Stimulated activated memory B cell treated with anti-CD40 and anti-IgM and Interleukin-4, amounts not matched to agents 10 μg/mL and 1 μg/mL and 100 μg/mL, for 72 hours (primary cell): ENCODE results near the gene WDR46.

Experiments used
- ATAC-seq: fragments of 150-1000 bp; cut with Tn5 transposase; 2 replicates; pipeline ENCODE4 v1.10.0; 2021
- H3K27ac Mint-ChIP-seq: one replicate; pipeline ENCODE4 v1.8.0; 2022; ENCODE audit warnings: mild to moderate bottlenecking, mixed read lengths
- H3K27me3 Mint-ChIP-seq: one replicate; pipeline ENCODE4 v1.8.0; 2022; ENCODE audit warnings: mixed read lengths
- H3K36me3 Mint-ChIP-seq: one replicate; pipeline ENCODE4 v1.8.0; 2022; ENCODE audit warnings: mixed read lengths
- H3K4me1 Mint-ChIP-seq: one replicate; pipeline ENCODE4 v1.8.0; 2022; ENCODE audit warnings: mixed read lengths
- H3K4me3 Mint-ChIP-seq: one replicate; pipeline ENCODE4 v1.8.0; 2022; ENCODE audit warnings: mild to moderate bottlenecking, moderate library complexity, mixed read lengths
- H3K9me3 Mint-ChIP-seq: one replicate; pipeline ENCODE4 v1.8.0; 2022; ENCODE audit warnings: mixed read lengths

WDR46 gene

GRCh38 chr6:33316603-33317418, 27.8 kb upstream of the WDR46 start:
- H3K9me3 Mint-ChIP-seq: no peaks in the 10 kb centered on the region
- peak overlapping the region; percentile 97 for H3K27ac Mint-ChIP-seq
- peak overlapping the region; percentile 99 for H3K4me3 Mint-ChIP-seq
- ATAC-seq: no peak
- peaks cover 84% of the 10 kb centered on the region for H3K4me1 Mint-ChIP-seq
- peaks cover 67% of the 10 kb centered on the region for H3K36me3 Mint-ChIP-seq
- no peaks in the 10 kb centered on the region for H3K27me3 Mint-ChIP-seq

GRCh38 chr6:33315793-33316602, 27.0 kb upstream of the WDR46 start:
- Mint-ChIP-seq H3K27ac (peak overlapping the region; percentile 97), H3K9me3 (no peaks in the 10 kb centered on the region), H3K36me3 (peaks cover 62% of the 10 kb centered on the region), H3K4me1 (peaks cover 83% of the 10 kb centered on the region), H3K27me3 (no peaks in the 10 kb centered on the region), H3K4me3 (peak overlapping the region; percentile 68)
- no peak for ATAC-seq

GRCh38 chr6:33314943-33315792, 26.1 kb upstream of the WDR46 start:
- no peaks in the 10 kb centered on the region for H3K27me3 Mint-ChIP-seq
- H3K36me3 Mint-ChIP-seq: peaks cover 58% of the 10 kb centered on the region
- H3K27ac Mint-ChIP-seq: peak overlapping the region; percentile 97
- H3K9me3 Mint-ChIP-seq: no peaks in the 10 kb centered on the region
- ATAC-seq: peak; percentile 0
- H3K4me1 Mint-ChIP-seq: peaks cover 83% of the 10 kb centered on the region
- peak overlapping the region; percentile 100 for H3K4me3 Mint-ChIP-seq

- H3K27ac Mint-ChIP-seq: peak overlapping the region; percentile 97
- H3K36me3 Mint-ChIP-seq: peaks cover 55% of the 10 kb centered on the region
- no peaks in the 10 kb centered on the region for H3K27me3 Mint-ChIP-seq
- peak; percentile 63 for ATAC-seq
- H3K4me1 Mint-ChIP-seq: peaks cover 79% of the 10 kb centered on the region
- H3K4me3 Mint-ChIP-seq: peak overlapping the region; percentile 100
- no peaks in the 10 kb centered on the region for H3K9me3 Mint-ChIP-seq
Observed at GRCh38 chr6:33314515-33314942, 25.5 kb upstream of the WDR46 start.

GRCh38 chr6:33313709-33314514, 24.9 kb upstream of the WDR46 start, which contains the start of gene TAPBP:
TAPBP (minus strand) TSS chr6:33314078; CDS start chr6:33314041, 37 bp downstream.
- peak within 1 kb of the TSS; percentile 100 for H3K4me3 Mint-ChIP-seq
- peak within 1 kb of the TSS; percentile 97 for H3K27ac Mint-ChIP-seq
- peaks cover 48% of the 10 kb centered on the region for H3K36me3 Mint-ChIP-seq
- H3K4me1 Mint-ChIP-seq: peaks cover 75% of the 10 kb centered on the region
- H3K9me3 Mint-ChIP-seq: no peaks in the 10 kb centered on the region
- H3K27me3 Mint-ChIP-seq: no peaks in the 10 kb centered on the region
- ATAC-seq: peak; percentile 75

- Mint-ChIP-seq H3K27ac (peak overlapping the region; percentile 97), H3K36me3 (peaks cover 47% of the 10 kb centered on the region), H3K9me3 (no peaks in the 10 kb centered on the region), H3K4me3 (peak overlapping the region; percentile 100), H3K4me1 (peaks cover 75% of the 10 kb centered on the region), H3K27me3 (no peaks in the 10 kb centered on the region)
- ATAC-seq: peak; percentile 35
Observed at GRCh38 chr6:33313105-33313708, 24.2 kb upstream of the WDR46 start.

- Mint-ChIP-seq H3K27ac (peak overlapping the region; percentile 97), H3K4me3 (peak overlapping the region; percentile 100), H3K36me3 (peaks cover 43% of the 10 kb centered on the region), H3K27me3 (no peaks in the 10 kb centered on the region), H3K4me1 (peaks cover 71% of the 10 kb centered on the region), H3K9me3 (no peaks in the 10 kb centered on the region)
- peak; percentile 61 for ATAC-seq
Observed at GRCh38 chr6:33312361-33313104, 23.5 kb upstream of the WDR46 start.

GRCh38 chr6:33306356-33306755, 17.3 kb upstream of the WDR46 start:
- no peak for ATAC-seq
- Mint-ChIP-seq H3K9me3 (no peaks in the 10 kb centered on the region), H3K4me3 (no peak overlapping the region), H3K27ac (peak overlapping the region; percentile 62), H3K36me3 (peaks cover 53% of the 10 kb centered on the region), H3K27me3 (no peaks in the 10 kb centered on the region), H3K4me1 (peaks cover 64% of the 10 kb centered on the region)

- peak overlapping the region; percentile 62 for H3K27ac Mint-ChIP-seq
- peaks cover 65% of the 10 kb centered on the region for H3K4me1 Mint-ChIP-seq
- H3K27me3 Mint-ChIP-seq: no peaks in the 10 kb centered on the region
- H3K4me3 Mint-ChIP-seq: no peak overlapping the region
- peaks cover 60% of the 10 kb centered on the region for H3K36me3 Mint-ChIP-seq
- no peak for ATAC-seq
- H3K9me3 Mint-ChIP-seq: no peaks in the 10 kb centered on the region
Observed at GRCh38 chr6:33305052-33305451, 16.0 kb upstream of the WDR46 start.

GRCh38 chr6:33304216-33304615, 15.2 kb upstream of the WDR46 start:
- peaks cover 67% of the 10 kb centered on the region for H3K36me3 Mint-ChIP-seq
- peak overlapping the region; percentile 62 for H3K27ac Mint-ChIP-seq
- peaks cover 71% of the 10 kb centered on the region for H3K4me1 Mint-ChIP-seq
- H3K27me3 Mint-ChIP-seq: no peaks in the 10 kb centered on the region
- no peak for ATAC-seq
- H3K9me3 Mint-ChIP-seq: no peaks in the 10 kb centered on the region
- H3K4me3 Mint-ChIP-seq: no peak overlapping the region

GRCh38 chr6:33301877-33302276, 12.8 kb upstream of the WDR46 start:
- H3K27me3 Mint-ChIP-seq: no peaks in the 10 kb centered on the region
- H3K27ac Mint-ChIP-seq: peak overlapping the region; percentile 15
- ATAC-seq: no peak
- H3K4me1 Mint-ChIP-seq: peaks cover 80% of the 10 kb centered on the region
- no peaks in the 10 kb centered on the region for H3K9me3 Mint-ChIP-seq
- H3K4me3 Mint-ChIP-seq: no peak overlapping the region
- H3K36me3 Mint-ChIP-seq: peaks cover 60% of the 10 kb centered on the region

- Mint-ChIP-seq H3K4me3 (peak overlapping the region; percentile 99), H3K27me3 (no peaks in the 10 kb centered on the region), H3K36me3 (peaks cover 46% of the 10 kb centered on the region), H3K9me3 (no peaks in the 10 kb centered on the region), H3K27ac (peak overlapping the region; percentile 94), H3K4me1 (peaks cover 62% of the 10 kb centered on the region)
- peak; percentile 87 for ATAC-seq
Observed at GRCh38 chr6:33299237-33299944, 10.4 kb upstream of the WDR46 start.

- peak; percentile 67 for ATAC-seq
Observed at GRCh38 chr6:33298773-33299236, 9.8 kb upstream of the WDR46 start, which contains the start of gene RGL2. RGL2 (minus strand) TSS chr6:33298942; CDS start chr6:33298610, 332 bp downstream.

More at GRCh38 chr6:33298773-33299236, 9.8 kb upstream of the WDR46 start, which contains the start of gene RGL2:
- Mint-ChIP-seq H3K4me3 (peak within 1 kb of the TSS; percentile 99), H3K27me3 (no peaks in the 10 kb centered on the region), H3K4me1 (peaks cover 56% of the 10 kb centered on the region), H3K27ac (peak within 1 kb of the TSS; percentile 94), H3K36me3 (peaks cover 41% of the 10 kb centered on the region), H3K9me3 (no peaks in the 10 kb centered on the region)
